GM23338 (cell line): ENCODE data around the gene OMG.

Experiments
- POLR2AphosphoS5 ChIP-seq: IDR thresholded peaks from 2 replicates; pipeline ENCODE4 v1.6.1; 2016; ENCODE audit warnings: antibody characterized with exemption, low read depth
- TF ChIP-seq, protein P1 (sequence below), 2 experiments: fragments of 200-600 bp in 1 of 2; sonication (generic) in 1 of 2; conservative IDR thresholded peaks; 2 replicates each; pipeline versions ENCODE4 v1.5.1 to v1.6.1; 2016 to 2017; ENCODE audit warnings: antibody characterized with exemption in 2 of 2, low read depth in 2 of 2, mild to moderate bottlenecking in 2 of 2, moderate library complexity in 1 of 2

DNA sequence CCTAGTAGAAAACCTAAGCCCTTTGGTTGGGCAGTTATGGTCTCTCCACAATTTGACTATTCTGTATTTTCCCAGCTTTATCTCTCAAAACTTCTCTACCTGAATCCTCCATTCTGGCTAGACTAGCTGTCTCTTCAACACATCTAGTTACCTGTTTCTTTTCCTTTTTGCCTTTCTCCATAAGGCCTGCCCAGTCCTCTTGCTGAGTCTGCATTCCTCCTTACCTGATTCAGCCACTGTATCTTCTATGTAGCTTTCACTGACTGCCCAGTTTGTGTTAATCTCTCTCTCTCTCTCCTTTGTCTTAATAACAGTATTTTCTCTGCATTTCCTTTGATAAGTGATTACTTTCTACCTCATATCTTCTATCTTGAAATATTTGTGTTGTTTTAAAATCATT is 26.5 kb upstream of the OMG start:
- TF ChIP-seq POLR2AphosphoS5, result no peak
- TF ChIP-seq, protein P1, sequence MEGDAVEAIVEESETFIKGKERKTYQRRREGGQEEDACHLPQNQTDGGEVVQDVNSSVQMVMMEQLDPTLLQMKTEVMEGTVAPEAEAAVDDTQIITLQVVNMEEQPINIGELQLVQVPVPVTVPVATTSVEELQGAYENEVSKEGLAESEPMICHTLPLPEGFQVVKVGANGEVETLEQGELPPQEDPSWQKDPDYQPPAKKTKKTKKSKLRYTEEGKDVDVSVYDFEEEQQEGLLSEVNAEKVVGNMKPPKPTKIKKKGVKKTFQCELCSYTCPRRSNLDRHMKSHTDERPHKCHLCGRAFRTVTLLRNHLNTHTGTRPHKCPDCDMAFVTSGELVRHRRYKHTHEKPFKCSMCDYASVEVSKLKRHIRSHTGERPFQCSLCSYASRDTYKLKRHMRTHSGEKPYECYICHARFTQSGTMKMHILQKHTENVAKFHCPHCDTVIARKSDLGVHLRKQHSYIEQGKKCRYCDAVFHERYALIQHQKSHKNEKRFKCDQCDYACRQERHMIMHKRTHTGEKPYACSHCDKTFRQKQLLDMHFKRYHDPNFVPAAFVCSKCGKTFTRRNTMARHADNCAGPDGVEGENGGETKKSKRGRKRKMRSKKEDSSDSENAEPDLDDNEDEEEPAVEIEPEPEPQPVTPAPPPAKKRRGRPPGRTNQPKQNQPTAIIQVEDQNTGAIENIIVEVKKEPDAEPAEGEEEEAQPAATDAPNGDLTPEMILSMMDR (conservative IDR thresholded peaks at IDR 0.05; ENCODE audit: low read depth in 2 of 2), result no peak
